NCI-H510A (cell line): ENCODE measurements around the gene FBXO40.
"Not testable (repeated sequence)": the region's sequence is repeated elsewhere in the genome, so short reads cannot be mapped to it uniquely, and the experiment has no call there.

Experiments
- DNase-seq: peaks from one replicate; lab custom pipeline; 2025; lab: John Stamatoyannopoulos, UW

Gene FBXO40, protein sequence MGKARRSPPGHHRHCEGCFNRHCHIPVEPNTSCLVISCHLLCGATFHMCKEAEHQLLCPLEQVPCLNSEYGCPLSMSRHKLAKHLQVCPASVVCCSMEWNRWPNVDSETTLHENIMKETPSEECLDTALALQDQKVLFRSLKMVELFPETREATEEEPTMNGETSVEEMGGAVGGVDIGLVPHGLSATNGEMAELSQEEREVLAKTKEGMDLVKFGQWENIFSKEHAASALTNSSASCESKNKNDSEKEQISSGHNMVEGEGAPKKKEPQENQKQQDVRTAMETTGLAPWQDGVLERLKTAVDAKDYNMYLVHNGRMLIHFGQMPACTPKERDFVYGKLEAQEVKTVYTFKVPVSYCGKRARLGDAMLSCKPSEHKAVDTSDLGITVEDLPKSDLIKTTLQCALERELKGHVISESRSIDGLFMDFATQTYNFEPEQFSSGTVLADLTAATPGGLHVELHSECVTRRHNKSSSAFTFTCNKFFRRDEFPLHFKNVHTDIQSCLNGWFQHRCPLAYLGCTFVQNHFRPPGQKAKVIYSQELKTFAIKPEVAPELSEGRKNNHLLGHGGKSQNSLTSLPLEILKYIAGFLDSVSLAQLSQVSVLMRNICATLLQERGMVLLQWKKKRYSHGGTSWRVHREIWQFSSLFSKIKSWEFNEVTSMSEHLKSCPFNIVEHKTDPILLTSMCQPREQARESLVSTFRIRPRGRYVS

DNA sequence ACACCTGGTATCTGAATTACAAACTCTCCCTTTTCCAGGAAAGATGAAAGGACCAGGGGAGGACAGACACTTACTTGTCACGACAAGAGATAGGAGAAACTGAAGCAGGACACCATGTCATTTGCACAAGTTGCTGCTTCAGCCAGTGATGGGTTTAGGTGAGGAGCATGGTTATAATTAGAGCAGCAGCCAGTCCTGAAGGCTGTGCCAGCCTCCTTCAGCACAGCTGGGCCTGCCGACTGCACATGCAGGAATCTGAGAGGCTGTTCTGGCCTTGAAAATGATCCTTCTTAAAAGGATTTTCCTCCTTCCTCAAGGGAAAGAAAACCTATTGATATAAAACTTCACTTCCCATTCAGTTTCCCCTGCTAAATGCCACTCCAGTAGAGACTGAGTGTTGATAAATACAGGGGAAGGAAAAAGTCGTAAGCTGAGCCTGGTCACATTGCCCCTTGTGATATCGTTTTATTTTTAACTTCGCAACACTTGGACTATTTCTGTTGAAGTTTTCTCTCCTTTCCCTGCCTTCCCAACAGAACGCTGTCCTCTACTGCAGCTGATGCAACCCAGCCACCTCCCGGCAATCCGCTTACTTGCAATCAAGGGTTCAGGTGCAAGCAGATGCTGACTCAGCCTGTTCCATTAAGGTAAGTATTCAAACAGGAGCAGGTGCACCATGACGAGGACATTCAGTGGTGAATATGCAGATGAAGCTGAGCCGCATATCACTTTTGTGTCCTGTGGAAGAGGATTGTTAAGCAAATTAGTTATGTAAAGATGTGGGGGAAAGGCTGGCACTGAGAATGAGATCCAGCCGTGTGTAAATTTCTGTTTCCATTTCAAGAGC, at the start of gene FBXO40:
FBXO40 (plus strand) TSS at position 524 of the 847 bp plus-strand sequence. CDS start 27,197 bp downstream, outside the sequence.
- DNase-seq = peak; percentile 45

DNA sequence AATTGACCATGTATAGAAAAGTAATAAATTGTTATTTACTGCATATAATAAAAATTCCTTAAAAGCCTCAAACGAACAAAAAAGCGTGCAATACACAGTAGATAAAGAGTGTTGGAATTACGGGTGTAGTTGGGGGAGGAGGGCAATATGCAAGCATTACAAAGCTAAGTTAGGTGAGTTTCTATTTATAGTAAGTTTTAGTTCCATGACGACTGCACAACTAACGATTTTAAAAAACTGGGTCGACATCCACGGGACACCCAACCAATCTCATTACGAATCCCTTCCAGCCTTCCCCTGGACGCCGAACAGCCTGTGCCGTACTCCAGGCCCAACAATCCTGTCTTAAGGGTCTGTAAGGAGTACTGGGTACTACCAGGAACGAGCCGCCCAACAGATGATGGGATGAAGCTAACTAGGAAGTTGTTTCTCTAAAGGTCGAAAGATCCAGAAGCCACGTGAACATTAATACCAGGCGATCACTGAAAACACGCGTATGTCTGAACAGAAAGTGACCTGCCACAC, 48.1 kb upstream of the FBXO40 start:
- DNase-seq = no peak

DNA sequence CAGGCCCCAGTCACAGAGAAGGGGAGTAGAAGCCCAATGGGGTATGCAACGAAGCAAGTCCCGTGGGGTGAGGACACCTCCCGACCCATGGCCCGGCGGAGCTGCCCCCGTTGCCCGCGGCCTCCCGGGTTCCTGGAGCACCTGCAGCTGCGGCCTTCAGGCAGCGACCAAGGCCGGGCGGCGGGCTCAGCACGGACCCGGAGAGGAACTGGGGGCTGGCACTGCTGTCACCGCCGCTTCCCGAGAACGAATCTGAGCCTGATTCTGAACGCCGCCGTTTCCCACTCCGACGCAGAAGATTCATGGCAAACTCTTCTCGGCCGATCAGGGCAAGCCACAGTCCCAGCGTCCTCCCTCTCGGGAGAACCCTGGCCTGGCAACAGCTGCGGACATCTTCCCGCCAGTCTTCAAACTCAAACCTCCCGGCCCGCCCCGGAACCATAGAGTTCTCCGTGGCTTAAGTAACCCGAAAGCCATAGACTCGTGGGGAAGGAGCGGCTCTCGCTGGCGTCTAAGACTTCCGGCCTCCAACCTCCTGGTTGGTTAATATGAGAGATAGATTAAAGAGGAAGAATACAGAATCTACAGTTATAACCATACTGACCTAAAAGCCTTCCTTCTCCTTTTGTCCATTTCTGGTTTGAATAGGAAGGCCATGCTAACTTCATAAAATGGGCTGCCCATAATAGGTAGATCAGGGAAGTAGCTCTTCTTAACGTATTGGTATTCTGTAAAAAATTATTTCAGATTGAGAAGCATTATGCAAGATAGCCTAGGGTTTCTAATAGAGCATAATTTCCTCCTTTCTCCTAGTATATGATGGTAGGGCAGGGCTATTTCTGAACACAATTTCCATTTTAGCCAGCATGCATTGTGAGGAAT, 47.4 kb upstream of the FBXO40 start, which contains the start of gene POLQ:
POLQ (minus strand) TSS at position 415 of the 882 bp plus-strand sequence; CDS start at position 304, 111 bp downstream.
- peak; percentile 87 for DNase-seq

DNA sequence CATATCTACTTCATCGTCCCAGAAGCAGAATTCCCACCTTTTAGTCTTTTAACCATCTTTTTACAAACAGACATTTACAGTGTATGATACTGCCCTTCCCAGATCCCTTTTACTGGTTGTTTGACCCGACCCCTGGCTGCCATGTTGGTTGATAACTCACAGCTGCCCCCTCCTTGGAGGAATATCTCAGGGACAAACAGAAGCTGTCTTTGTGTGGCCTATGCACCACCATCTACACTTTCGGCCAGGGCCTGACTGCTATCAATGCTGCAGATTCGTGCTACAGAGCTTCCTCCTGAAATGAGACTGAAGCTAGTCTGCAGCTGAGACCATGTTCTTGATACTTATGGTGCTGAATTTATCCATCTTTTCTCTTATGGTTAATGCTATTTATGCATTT, 40.8 kb upstream of the FBXO40 start:
- no peak for DNase-seq

DNA sequence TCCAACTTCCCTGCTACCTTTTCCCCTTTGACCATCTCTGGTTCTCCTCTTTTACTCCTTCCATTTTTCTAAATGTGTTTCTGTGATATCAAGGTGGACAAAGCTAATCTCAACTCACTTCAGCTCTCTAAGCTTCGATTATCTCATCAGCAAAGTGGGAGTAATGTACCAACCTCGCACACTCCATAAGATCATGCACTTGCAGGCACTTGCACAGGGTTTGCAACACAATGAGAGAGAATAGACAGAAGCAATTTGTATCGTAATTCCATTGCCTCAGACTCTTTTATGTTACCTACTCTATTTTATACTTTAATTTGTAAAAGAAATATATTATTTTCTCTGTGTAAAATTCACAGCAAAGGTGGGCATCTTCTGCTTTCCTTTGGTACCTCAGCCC, 40.4 kb upstream of the FBXO40 start:
- no peak for DNase-seq

DNA sequence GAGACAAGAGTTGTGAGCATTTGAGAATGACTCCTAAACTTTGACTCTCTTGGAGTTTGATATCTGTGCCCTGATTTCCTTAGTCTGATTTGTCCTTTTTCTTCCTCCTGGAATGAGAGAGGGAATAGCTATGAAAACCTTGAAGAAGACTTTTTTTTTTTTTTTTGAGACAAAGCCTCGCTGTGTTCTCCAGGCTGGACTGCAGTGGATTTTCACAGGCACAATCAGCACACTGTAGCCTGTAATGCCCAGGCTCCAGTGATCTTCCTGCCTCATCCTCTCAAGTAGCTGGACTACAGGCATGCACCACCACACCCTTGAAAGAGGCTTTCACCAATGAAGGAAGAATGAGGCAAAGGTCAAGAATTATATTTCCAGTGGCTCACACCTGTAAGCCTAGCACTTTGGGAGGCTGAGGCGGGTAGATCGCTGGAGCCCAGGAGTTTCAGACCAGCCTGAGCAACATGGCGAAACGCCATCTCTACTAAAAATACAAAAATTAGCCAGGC, 35.7 kb upstream of the FBXO40 start:
- no peak for DNase-seq

DNA sequence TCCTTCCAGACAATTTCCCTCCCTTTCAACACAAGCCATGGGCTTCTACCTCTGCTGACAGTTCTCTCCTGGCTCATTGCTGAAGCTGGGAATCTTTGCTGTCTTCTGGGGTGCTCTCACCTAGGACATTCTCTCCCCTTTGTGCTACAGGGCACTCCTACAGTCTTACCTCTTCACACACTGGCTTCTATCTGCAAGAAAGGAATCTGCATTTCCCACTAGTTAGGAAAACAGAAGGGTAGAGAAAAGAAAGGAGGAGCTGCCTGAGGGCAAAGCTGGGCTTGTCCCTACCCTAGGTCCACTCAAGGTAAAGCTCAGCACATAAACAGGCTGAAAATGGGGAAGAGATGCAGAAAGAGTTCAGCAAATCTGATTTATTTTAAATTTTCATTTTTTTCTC, 31.0 kb upstream of the FBXO40 start:
- no peak for DNase-seq

DNA sequence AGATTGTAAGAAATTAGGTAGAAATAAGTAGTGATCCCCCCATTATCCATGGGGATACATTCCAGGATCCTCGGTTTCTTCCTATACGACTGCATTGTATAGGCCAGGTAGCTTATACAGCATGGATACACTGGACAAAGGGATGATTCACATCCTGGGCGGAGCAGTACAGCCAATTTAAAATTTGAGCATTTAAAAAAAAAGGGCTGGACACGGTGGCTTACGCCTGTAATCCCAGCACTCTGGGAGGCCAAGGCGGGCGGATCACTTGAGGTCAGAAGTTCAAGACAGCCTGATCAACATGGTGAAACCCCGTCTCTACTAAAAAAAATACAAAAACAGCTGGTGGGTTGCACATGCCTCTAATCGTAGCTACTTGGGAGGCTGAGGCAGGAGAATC, 26.4 kb upstream of the FBXO40 start:
- DNase-seq = no peak

DNA sequence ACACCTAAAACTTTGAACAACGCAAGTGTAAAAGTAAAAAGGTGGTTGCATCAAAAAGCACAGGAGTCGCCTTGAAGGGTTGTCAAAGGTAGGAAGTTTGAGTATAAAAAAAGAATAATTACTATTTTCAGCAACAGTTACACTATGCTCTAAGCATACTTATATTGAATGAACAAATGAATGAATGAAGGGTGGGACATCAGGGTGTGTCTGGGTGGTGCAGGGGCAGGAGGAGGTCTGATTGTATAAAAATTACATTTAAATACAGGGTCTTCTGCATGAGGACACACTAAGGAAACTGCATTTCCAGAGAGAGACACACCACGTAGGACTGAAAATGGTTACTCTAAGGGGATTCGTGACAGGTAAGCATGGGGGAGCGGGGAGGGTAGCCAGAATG, 25.5 kb upstream of the FBXO40 start, which contains the start of gene ARGFX:
ARGFX (plus strand) TSS at position 301 of the 400 bp plus-strand sequence. CDS start 2,765 bp downstream, outside the sequence.
- no peak for DNase-seq

DNA sequence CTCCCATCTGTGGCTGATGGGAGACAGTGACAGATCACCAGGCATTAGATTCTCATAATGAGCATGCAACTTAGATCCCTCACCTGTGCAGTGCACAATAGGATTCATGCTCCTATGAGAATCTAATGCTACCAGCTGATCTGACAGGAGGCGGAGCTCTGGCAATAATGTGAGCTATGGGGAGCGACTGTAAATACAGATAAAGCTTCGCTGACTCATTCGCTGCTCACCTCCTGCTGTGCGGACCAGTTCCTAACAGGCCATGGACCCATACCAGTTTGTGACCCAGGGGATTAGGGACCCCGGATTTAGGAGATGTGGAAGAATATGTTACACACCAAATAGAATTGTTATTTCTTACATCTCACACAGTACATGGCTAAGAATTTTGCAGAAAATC, 18.7 kb upstream of the FBXO40 start:
- peak; percentile 26 for DNase-seq

DNA sequence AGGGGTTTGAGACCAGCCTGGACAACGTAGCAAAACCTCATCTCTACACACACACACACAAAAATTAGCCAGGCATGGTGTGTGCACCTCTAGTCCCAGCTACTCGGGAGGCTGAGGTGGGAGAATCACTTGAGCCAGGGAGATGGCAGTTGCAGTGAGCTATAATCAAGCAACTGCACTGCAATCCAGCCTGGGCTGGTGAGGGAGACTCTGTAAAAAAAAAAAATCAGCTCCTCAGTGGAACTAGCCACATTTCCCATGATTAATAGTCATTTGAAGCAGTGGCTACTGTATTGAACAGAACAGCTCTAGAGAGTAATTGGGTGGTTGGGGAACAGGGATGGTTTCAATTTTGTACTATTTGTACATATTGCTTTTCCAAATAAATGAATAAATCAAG, 11.5 kb upstream of the FBXO40 start:
- no peak for DNase-seq

DNA sequence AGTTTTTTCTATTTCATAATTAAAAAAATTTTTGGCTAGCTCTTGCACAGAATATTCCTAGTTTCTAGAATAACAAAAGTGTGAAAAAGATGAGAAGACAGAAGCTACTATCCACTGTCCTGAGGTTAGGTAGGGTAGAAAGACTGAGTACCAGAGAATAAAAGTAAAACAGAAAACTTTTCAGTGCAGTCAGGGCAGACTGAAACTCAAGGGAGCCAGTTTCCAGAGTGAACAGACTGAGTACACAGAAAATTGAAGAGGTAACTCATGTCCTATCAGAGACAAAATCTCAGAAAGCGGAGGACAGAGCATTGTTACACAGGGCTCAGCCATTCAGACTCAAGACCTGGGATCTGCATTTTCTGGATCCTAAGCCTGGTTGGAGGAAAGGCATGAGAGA, 8.8 kb upstream of the FBXO40 start:
- no peak for DNase-seq

DNA sequence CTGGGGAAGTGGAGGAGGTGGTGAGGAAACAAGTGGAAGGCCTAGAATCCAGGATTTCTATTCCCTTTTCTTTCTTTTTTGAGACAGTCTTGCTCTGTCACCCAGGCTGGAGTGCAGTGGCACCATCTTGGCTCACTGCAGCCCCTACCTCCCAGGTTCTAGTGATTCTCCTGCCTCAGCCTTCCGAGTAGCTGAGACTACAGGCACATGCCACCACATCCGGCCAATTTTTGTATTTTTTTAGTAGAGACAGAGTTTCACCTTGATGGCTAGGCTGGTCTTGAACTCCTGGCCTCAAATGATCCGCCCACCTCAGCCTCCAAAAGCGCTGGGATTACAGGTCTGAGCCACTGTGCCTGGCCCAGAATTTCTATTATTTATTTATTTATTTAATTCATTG, 627 bp downstream of the FBXO40 start:
- not testable (repeated sequence) for DNase-seq

DNA sequence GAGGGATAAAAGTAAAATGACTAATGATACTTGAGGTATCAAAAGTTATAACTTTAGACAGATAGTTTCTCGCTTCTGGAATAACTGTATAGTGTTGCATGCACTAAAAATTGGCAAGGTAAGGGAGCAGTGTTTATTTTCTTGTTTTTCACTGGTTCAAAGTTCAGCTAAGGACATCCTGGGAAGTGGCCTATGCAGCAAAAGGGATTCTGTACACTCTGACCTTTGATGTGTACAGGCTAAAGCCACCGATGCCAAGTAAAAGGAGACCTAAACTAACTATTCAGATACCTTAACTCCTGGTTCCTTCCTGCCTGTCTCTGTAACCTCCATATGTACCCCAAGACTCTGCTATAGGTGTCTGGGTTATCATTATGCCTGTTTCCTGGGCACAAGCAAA, 1.7 kb downstream of the FBXO40 start:
- DNase-seq = no peak

DNA sequence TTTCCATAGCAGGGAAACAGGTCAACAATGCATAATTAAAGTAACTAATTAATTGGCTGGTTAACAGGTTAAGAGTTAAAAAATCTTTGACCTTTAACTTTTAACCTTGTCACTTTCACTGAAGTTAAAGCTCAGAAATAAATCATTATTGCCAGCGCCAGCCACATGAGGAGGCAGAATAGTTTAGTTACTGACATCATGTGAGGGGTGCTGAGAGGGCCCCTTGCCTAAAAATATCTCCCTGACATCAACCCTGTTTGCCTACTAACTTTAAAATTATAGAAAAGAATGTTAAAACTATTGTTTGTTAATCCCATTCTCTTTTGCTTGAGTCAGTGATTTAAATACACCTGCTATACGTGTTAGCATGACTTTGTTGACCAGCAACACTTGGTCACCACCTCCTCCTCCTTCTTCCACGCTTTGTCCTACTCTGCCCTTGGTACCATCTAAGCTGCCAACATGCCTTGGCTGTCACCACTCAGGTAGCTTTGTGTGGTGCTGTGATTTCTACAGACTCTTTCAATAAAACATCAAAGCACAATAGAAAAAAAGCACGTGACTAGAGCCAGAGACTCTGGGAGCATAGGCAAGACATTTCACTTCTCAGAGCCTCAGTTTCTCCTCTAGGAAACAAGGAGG, 2.7 kb downstream of the FBXO40 start:
- DNase-seq = no peak

DNA sequence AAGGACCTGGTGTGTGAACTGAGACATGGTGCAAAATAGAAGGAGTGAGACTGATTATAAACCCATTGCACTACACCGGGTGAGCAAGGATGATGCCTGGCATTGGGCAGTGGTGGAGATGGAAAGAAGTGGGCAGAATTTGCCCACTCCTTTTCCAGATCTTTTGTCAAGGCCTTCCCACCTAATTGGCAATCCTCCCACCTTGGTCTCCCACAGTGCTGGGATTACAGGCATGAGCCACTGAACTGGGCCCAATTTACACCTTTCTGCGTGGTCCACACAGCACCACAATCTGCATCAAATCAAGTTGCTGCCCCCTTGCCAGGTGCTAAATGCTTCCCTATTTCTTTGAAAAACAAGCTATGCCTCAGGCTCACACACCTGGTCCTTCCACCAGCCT, 5.4 kb downstream of the FBXO40 start:
- DNase-seq = no peak

DNA sequence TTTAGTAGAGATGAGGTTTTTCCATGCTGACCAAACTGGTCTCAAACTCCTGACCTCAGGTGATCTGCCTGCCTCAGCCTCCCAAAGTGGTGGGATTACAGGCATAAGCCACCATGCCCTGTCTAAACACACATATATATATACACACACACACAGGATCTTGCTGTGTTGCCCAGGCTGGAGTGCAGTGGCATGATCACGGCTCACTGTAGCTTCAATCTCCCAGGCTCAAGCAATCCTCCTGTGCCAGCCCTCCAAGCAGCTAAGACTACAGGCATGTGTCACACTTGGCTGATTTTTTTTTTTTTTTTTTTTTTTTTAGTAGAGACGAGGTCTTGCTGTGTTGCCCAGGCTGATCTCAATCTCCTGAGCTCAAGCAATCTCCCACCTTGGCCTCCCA, 6.7 kb downstream of the FBXO40 start:
- not testable (repeated sequence) for DNase-seq

DNA sequence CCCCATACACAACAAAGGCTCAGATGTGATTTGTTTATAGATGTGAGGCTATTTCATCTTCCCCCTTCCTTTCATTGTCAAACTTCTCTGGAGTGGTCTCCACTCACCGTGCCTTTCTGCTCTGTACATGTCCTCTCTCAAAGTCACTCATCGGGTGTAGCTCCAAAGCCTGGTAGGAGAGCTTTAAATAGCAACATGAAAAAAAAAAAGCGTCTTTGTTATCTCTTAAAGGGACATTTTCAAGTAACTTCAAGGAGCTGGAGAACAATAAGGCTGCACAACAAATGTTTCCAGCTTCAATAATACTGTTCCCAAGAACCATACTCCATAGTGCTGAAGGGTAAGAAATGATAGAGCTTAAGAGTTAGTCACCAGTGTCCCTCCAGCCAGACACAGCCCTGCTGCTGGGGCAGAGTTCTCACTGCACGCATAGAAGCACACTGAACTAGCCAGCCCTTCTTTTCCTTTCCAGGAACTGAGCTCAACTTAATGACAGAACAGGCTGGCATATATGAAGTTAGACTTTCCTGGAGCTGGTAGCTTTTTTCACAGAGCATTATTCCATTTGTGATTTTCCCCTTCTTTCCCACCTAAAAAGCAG, 8.1 kb downstream of the FBXO40 start:
- DNase-seq = no peak

DNA sequence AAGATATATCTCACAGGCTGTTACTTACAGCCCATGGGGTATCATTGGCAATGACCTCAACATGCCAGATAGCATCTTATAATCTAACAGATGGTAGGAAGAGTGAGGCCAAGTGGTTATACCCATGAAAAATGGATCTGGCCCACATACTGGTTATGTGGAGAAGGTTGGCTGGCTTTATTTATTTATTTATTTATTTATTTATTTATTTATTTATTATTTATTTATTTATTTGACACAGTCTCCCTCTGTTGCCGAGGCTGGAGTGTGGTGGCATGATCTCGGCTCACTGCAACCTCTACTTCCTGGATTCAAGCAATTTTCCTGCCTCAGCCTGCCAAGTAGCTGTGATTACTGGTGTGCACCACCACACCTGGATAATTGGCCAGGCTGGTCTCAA, 11.6 kb downstream of the FBXO40 start:
- no peak for DNase-seq

DNA sequence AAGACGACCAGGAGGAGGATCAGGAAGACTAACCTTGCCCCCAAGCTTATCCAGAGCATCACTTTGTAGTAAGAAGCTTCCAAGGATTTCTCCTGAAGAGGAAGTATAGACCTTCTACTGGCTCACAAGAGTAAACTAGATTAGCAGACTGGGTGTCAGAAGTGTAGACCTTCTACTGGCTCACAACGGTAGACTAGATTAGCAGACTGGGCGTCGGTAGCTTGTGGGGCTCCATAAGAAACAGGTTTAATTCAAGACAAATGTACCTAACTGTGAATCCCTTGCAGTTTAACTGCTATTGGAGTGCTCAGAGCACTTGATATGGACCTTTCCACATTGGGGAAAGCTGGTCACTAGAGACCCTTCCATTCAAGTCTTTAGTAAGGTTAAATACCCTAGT, 12.9 kb downstream of the FBXO40 start:
- DNase-seq = no peak
